ENCODE measurements around the gene GTPBP1. TPM values are rescaled to one million over a fixed set of nuclear protein-coding genes. Genes with fewer than 3 reads are reported as not detected.

The GTPBP1 gene
- total and polyA plus RNA-seq, 2 donors (not counting 3 experiments of a cell fraction or from before 2014, with no cell fraction given), result 29.8 to 50.3 TPM

GRCh38 chr22:38700270-38700788 lies 5.4 kb upstream of the GTPBP1 start:
- H3K4me2 ChIP-seq (ENCODE audit: insufficient read depth, low read length), result peak overlapping the region; percentile 77
- BruUV-seq (replicated peaks), result no TSS peak
- peak overlapping the region; percentile 93 for H3K27ac ChIP-seq (ENCODE audit: insufficient read depth, low read depth, low read length)
- FAIRE-seq (no peak), DNase-seq (ENCODE audit: low read depth, low spot score) (no peak)
- intact Hi-C loops (cut with micrococcal nuclease) (loop anchor here (2.0 to 10.0 kb wide), 2 partner anchors 44 to 196 kb away; partner anchors contain the start of genes CBY1, DDX17 and FAM227A), dilution Hi-C loops (cut with MboI; ENCODE audit: extremely low pct_ligation_motif_present, low sequenced_read_pairs) (no loop called here)
- H2AFZ ChIP-seq (ENCODE audit: low read depth, low read length), result peak overlapping the region; percentile 15
- no peaks in the 10 kb centered on the region for H3K36me3 ChIP-seq (ENCODE audit: control insufficient read depth in 2 of 2, extremely low read depth in 1 of 2, insufficient read depth in 2 of 2, low read length in 2 of 2)
- H3K79me2 ChIP-seq (ENCODE audit: control insufficient read depth, insufficient read depth, low read length), result peaks cover 40% of the 10 kb centered on the region
- CTCF ChIA-PET, result interaction anchor here (1.0 to 7.3 kb wide), 2 partner anchors 17 to 32 kb away, joined by 4 to 59 read pairs; partner anchors contain the start of gene TOMM22
- peak overlapping the region; percentile 64 to 78 (median 75) for H3K4me3 ChIP-seq (replicated peaks in 1 of 3; ENCODE audit: insufficient read depth in 1 of 3, low read depth in 1 of 3, low read length in 3 of 3)
- H4K20me1 ChIP-seq (replicated peaks; ENCODE audit: control insufficient read depth, extremely low read depth, insufficient read depth, low read length), result no peaks in the 10 kb centered on the region
- POLR2A ChIA-PET, result interaction anchor here (0.5 kb wide), 1 partner anchor 382 kb away, joined by 3 read pairs; no protein-coding TSS in a partner anchor
- H3K9ac ChIP-seq (replicated peaks; ENCODE audit: extremely low read depth, insufficient read depth, low read length), result peak overlapping the region; percentile 91
- no peak for TF ChIP-seq MAX (IDR thresholded peaks at IDR 0.05; ENCODE audit: insufficient read depth, insufficient read length)
- TF ChIP-seq POLR2AphosphoS5 (IDR thresholded peaks at IDR 0.05; ENCODE audit: insufficient read depth, low read depth, low read length), result no peak
- H3K9me3 ChIP-seq (replicated peaks; ENCODE audit: control insufficient read depth, insufficient read depth, low read length), result no peaks in the 10 kb centered on the region
- H3K27me3 ChIP-seq (ENCODE audit: control insufficient read depth in 2 of 2, insufficient read depth in 2 of 2, low read length in 2 of 2), result no peaks in the 10 kb centered on the region
- H3K4me1 ChIP-seq (ENCODE audit: control insufficient read depth, extremely low read depth, insufficient read depth, low read length), result peaks cover 53% of the 10 kb centered on the region
- H3K9me1 ChIP-seq (replicated peaks; ENCODE audit: control insufficient read depth, extremely low read depth, insufficient read depth, low read length), result no peaks in the 10 kb centered on the region

- DNase-seq (ENCODE audit: low read depth, low spot score) (peak; percentile 90), FAIRE-seq (peak; percentile 55)
- intact Hi-C loops (cut with micrococcal nuclease), result loop anchor here (2.0 to 10.0 kb wide), 2 partner anchors 44 to 196 kb away; partner anchors contain the start of genes CBY1, DDX17 and FAM227A
- peak within 1 kb of the TSS; percentile 93 for H3K27ac ChIP-seq (ENCODE audit: insufficient read depth, low read depth, low read length)
- no peaks in the 10 kb centered on the region for H4K20me1 ChIP-seq (replicated peaks; ENCODE audit: control insufficient read depth, extremely low read depth, insufficient read depth, low read length)
- peaks cover 33% of the 10 kb centered on the region for H3K79me2 ChIP-seq (ENCODE audit: control insufficient read depth, insufficient read depth, low read length)
- dilution Hi-C loops (cut with MboI; ENCODE audit: extremely low pct_ligation_motif_present, low sequenced_read_pairs), result no loop called here
- TF ChIP-seq MAX (IDR thresholded peaks at IDR 0.05; ENCODE audit: insufficient read depth, insufficient read length) (peak; percentile 21), JUN (IDR thresholded peaks at IDR 0.05; ENCODE audit: borderline replicate concordance, insufficient read depth, insufficient read length, low read depth) (peak; percentile 76), GATA2 (IDR thresholded peaks at IDR 0.05; ENCODE audit: insufficient read depth, insufficient read length, low read depth, low read length) (no peak), POLR2AphosphoS5 (IDR thresholded peaks at IDR 0.05; ENCODE audit: insufficient read depth, low read depth, low read length) (peak; percentile 90), CTCF (IDR thresholded peaks at IDR 0.05; ENCODE audit: extremely low read depth in 1 of 2, insufficient read depth in 1 of 2, low read depth in 1 of 2, low read length in 2 of 2) (no peak), FOS (IDR thresholded peaks at IDR 0.05; ENCODE audit: borderline replicate concordance, insufficient read depth, low read length) (peak; percentile 12), MYC (IDR thresholded peaks at IDR 0.05; ENCODE audit: low read depth, low read length) (no peak), EZH2 (IDR thresholded peaks at IDR 0.05; ENCODE audit: borderline replicate concordance, low read depth, low read length, severe bottlenecking) (no peak), POLR2A (IDR thresholded peaks at IDR 0.05; ENCODE audit: low read depth, low read length) (peak; percentile 81)
- CTCF ChIA-PET, result interaction anchor here (1.0 to 7.3 kb wide), 2 partner anchors 18 to 33 kb away, joined by 4 to 59 read pairs; partner anchors contain the start of gene TOMM22
- TSS peak; percentile 63 for BruUV-seq (replicated peaks)
- no peaks in the 10 kb centered on the region for H3K27me3 ChIP-seq (ENCODE audit: control insufficient read depth in 2 of 2, insufficient read depth in 2 of 2, low read length in 2 of 2)
- no peaks in the 10 kb centered on the region for H3K9me3 ChIP-seq (replicated peaks; ENCODE audit: control insufficient read depth, insufficient read depth, low read length)
- peak within 1 kb of the TSS; percentile 77 for H3K4me2 ChIP-seq (ENCODE audit: insufficient read depth, low read length)
- peak within 1 kb of the TSS; percentile 64 to 78 (median 75) for H3K4me3 ChIP-seq (replicated peaks in 1 of 3; ENCODE audit: insufficient read depth in 1 of 3, low read depth in 1 of 3, low read length in 3 of 3)
- H3K4me1 ChIP-seq (ENCODE audit: control insufficient read depth, extremely low read depth, insufficient read depth, low read length), result peaks cover 47% of the 10 kb centered on the region
- H3K9ac ChIP-seq (replicated peaks; ENCODE audit: extremely low read depth, insufficient read depth, low read length), result peak within 1 kb of the TSS; percentile 91
- POLR2A ChIA-PET, result no interaction called here
- H3K9me1 ChIP-seq (replicated peaks; ENCODE audit: control insufficient read depth, extremely low read depth, insufficient read depth, low read length), result no peaks in the 10 kb centered on the region
- no peaks in the 10 kb centered on the region for H3K36me3 ChIP-seq (ENCODE audit: control insufficient read depth in 2 of 2, extremely low read depth in 1 of 2, insufficient read depth in 2 of 2, low read length in 2 of 2)
- peak within 1 kb of the TSS; percentile 67 for H2AFZ ChIP-seq (ENCODE audit: low read depth, low read length)
These were observed 4.7 kb upstream of the GTPBP1 start, which contains the start of gene JOSD1 for GRCh38 chr22:38700789-38701628. Gene JOSD1, minus strand, starts transcription at chr22:38700943. Its CDS starts 956 bp downstream, at chr22:38699987.
